HG03196 (cell line): Measurements from ENCODE around the gene INHA.

Source experiments
- ATAC-seq: cut with Tn5 transposase; IDR thresholded peaks from one replicate; pipeline ENCODE4 v1.9.1; 2021; ENCODE audit not compliant: unreplicated experiment

Gene INHA

GRCh38 chr2:219572237-219573001 is at the start of gene INHA:
TSS of gene INHA (plus strand) at chr2:219572310. CDS start at chr2:219572375, 65 bp downstream.
- ATAC-seq: no peak

GRCh38 chr2:219523031-219523671 is 49.0 kb upstream of the INHA start:
- no peak for ATAC-seq

- no peak for ATAC-seq
These were observed 47.3 kb upstream of the INHA start for GRCh38 chr2:219524817-219525216.

GRCh38 chr2:219525533-219526232 is 46.4 kb upstream of the INHA start:
- ATAC-seq: no peak

GRCh38 chr2:219526320-219527075 is 45.6 kb upstream of the INHA start:
- ATAC-seq: no peak

GRCh38 chr2:219527076-219527394 is 45.1 kb upstream of the INHA start:
- ATAC-seq: no peak

- no peak for ATAC-seq
These were observed 44.6 kb upstream of the INHA start for GRCh38 chr2:219527472-219527871.

GRCh38 chr2:219530048-219530963 is 41.8 kb upstream of the INHA start:
- peak; percentile 71 for ATAC-seq

- ATAC-seq: no peak
These were observed 40.3 kb upstream of the INHA start for GRCh38 chr2:219531639-219532377.

GRCh38 chr2:219532378-219532649 is 39.8 kb upstream of the INHA start:
- ATAC-seq: no peak

GRCh38 chr2:219533930-219534661 is 38.0 kb upstream of the INHA start:
- no peak for ATAC-seq

GRCh38 chr2:219536425-219536824 is 35.7 kb upstream of the INHA start:
- ATAC-seq: no peak

- no peak for ATAC-seq
These were observed 35.1 kb upstream of the INHA start for GRCh38 chr2:219536967-219537366.

GRCh38 chr2:219537657-219538488 is 34.2 kb upstream of the INHA start:
- ATAC-seq: no peak

GRCh38 chr2:219538504-219538951 is 33.6 kb upstream of the INHA start:
- ATAC-seq: no peak

- ATAC-seq: no peak
These were observed 32.9 kb upstream of the INHA start for GRCh38 chr2:219538956-219539788.

- ATAC-seq: no peak
These were observed 32.0 kb upstream of the INHA start for GRCh38 chr2:219539926-219540678.
